Spleen (tissue), 11 donors: ENCODE data around the gene MAGEC3. TPM values are rescaled to one million over a fixed set of nuclear protein-coding genes. Genes with fewer than 3 reads are reported as not detected.

Experiments used
- DNase-seq: peaks from one replicate; pipeline ENCODE4 v3.0.0-alpha.2; 2020
- H3K27ac ChIP-seq, 8 donors: fragments of 200-600 bp; sonication (generic) in 7 of 8; 1 replicate in 4 of 8; 2 replicates in 4 of 8; pipeline versions ENCODE4 v1.5.0 to v1.8.0; 2016 to 2021; ENCODE audit warnings: inconsistent platforms in 4 of 8, mild to moderate bottlenecking in 4 of 8, moderate library complexity in 1 of 8
- H3K27me3 ChIP-seq, 7 donors: fragments of 200-600 bp; sonication (generic) in 6 of 7; replicated peaks in 1 of 7; 1 replicate in 4 of 7; 2 replicates in 3 of 7; pipeline versions ENCODE4 v1.5.0 to v1.8.0; 2016 to 2021; ENCODE audit warnings: inconsistent platforms in 3 of 7, mild to moderate bottlenecking in 1 of 7
- H3K36me3 ChIP-seq, 6 donors: fragments of 200-600 bp; sonication (generic) in 5 of 6; 1 replicate in 4 of 6; 2 replicates in 2 of 6; pipeline versions ENCODE4 v1.5.0 to v1.8.0; 2016 to 2021; ENCODE audit warnings: inconsistent platforms in 2 of 6
- H3K4me1 ChIP-seq, 6 donors: fragments of 200-600 bp; sonication (generic) in 5 of 6; 1 replicate in 3 of 6; 2 replicates in 3 of 6; pipeline versions ENCODE4 v1.5.0 to v1.8.0; 2016 to 2021; ENCODE audit warnings: inconsistent platforms in 3 of 6
- H3K4me3 ChIP-seq, 8 donors: fragments of 200-600 bp; sonication (generic) in 7 of 8; 1 replicate in 4 of 8; 2 replicates in 4 of 8; pipeline versions ENCODE4 v1.5.0 to v1.8.0; 2016 to 2021; ENCODE audit warnings: inconsistent platforms in 4 of 8, mild to moderate bottlenecking in 4 of 8, moderate library complexity in 2 of 8
- H3K9me3 ChIP-seq, 8 donors: fragments of 200-600 bp; sonication (generic) in 7 of 8; 1 replicate in 4 of 8; 2 replicates in 4 of 8; pipeline versions ENCODE4 v1.5.0 to v1.8.0; 2016 to 2021; ENCODE audit warnings: inconsistent platforms in 4 of 8
- CTCF ChIP-seq, 11 experiments: fragments of 200-600 bp in 7 of 11; fragments of 450-650 bp in 4 of 11; sonication (generic) in 4 of 11; IDR thresholded peaks in 8 of 11; conservative IDR thresholded peaks in 3 of 11; 1 replicate in 7 of 11; 2 replicates in 4 of 11; pipeline versions ENCODE4 v1.4.0 to v1.8.0; 2016 to 2021; ENCODE audit warnings: antibody characterized with exemption in 11 of 11, inconsistent platforms in 4 of 11, mild to moderate bottlenecking in 1 of 11
- POLR2A ChIP-seq, 3 donors: fragments of 450-650 bp; IDR thresholded peaks; one replicate each; pipeline ENCODE4 v1.5.1; 2017; ENCODE audit warnings: antibody characterized with exemption in 3 of 3, mild to moderate bottlenecking in 1 of 3
- POLR2AphosphoS5 ChIP-seq, 3 donors: sonication (generic); formaldehyde crosslinking; IDR thresholded peaks; one replicate each; pipeline ENCODE4 v1.5.1; 2017; ENCODE audit warnings: antibody characterized with exemption in 3 of 3
- WGBS, 5 donors: extraction: QIAGEN DNeasy Blood & Tissue Kit in 3 of 5; methylation state at CpG; one replicate each; pipeline versions ENCODE4 v1.1.5 to v1.1.7; 2013 to 2018; 5-methylcytosine and 5-hydroxymethylcytosine counted together
- intact Hi-C: fragments of 100-400 bp; cut with DNase I; formaldehyde crosslinking; loops from one replicate; pipeline ENCODE4 v1.15.0; 2023; ENCODE audit warnings: low total_unique reads
- polyA plus RNA-seq, 3 donors: library from polyadenylated mRNA; stranded (reverse); fragments of 200-250 nt; gene quantifications; one replicate each; pipeline ENCODE4 v1.2.1, GENCODE V29; 2013
- total RNA-seq, 7 donors: library from RNA; depleted of rRNA in 3 of 7; stranded (reverse); fragments of >200 nt in 3 of 7; fragmentation: NEBNext Ultra II Directional in 4 of 7; extraction: Animal tissue kit (Norgen Biotek cat#: 25700) in 4 of 7; gene quantifications; one replicate each; pipeline versions ENCODE4 v1.1.0 to v1.2.1, GENCODE V29; 2016 to 2021
- donor health status: healthy with polysubstance abuse.
- donor health status: DM: no; HTN: no; CAD: no; lungs with moderate emphysema.
- donor health status: DM: no; HTN: no; CAD: no.
- donor health status: Bipolar disorder and iron deficiency.
- donor health status: healthy.
- donor health status: DM: no; HTN: no; CAD: no.
- donor health status: DM: yes; HTN: yes; CAD: no.

MAGEC3 gene
- total and polyA plus RNA-seq, 10 donors = 0.32 to 0.79 (median 0.57) TPM; not detected in 7

- DNase-seq = no peak
- no peak overlapping the region for H3K27ac ChIP-seq
- no peaks in the 10 kb centered on the region for H3K9me3 ChIP-seq
- no peak for TF ChIP-seq CTCF (IDR thresholded peaks at IDR 0.05 in 8 of 11, conservative IDR thresholded peaks at IDR 0.05 in 3 of 11)
- no peak for TF ChIP-seq POLR2A (IDR thresholded peaks at IDR 0.05)
- TF ChIP-seq POLR2AphosphoS5 (IDR thresholded peaks at IDR 0.05) = no peak
- no peak overlapping the region for H3K4me3 ChIP-seq
- intact Hi-C loops = no loop called here
- H3K36me3 ChIP-seq = no peaks in the 10 kb centered on the region
- no peaks in the 10 kb centered on the region for H3K4me1 ChIP-seq
- no peaks in the 10 kb centered on the region for H3K27me3 ChIP-seq
- 54 to 94% (median 68%) methylated on average over 2 of the region's 2 CpGs for WGBS, 5 donors
Measured at GRCh38 chrX:141814213-141814857, 23.8 kb upstream of the MAGEC3 start.

- TF ChIP-seq CTCF (IDR thresholded peaks at IDR 0.05 in 8 of 11, conservative IDR thresholded peaks at IDR 0.05 in 3 of 11) = no peak
- Histone ChIP-seq H3K27ac (no peak overlapping the region), H3K4me1 (no peaks in the 10 kb centered on the region), H3K4me3 (no peak overlapping the region), H3K27me3 (no peaks in the 10 kb centered on the region), H3K36me3 (no peaks in the 10 kb centered on the region), H3K9me3 (no peaks in the 10 kb centered on the region)
- WGBS, 5 donors = 80 to 94% (median 87%) methylated on average over 6 of the region's 6 CpGs
- intact Hi-C loops = no loop called here
- DNase-seq = no peak
Measured at GRCh38 chrX:141815904-141816303, 22.2 kb upstream of the MAGEC3 start.

GRCh38 chrX:141832247-141832646, 5.9 kb upstream of the MAGEC3 start:
- 56 to 71% (median 68%) methylated on average over 3 of the region's 3 CpGs for WGBS, 5 donors
- H3K27me3 ChIP-seq = no peaks in the 10 kb centered on the region
- no peak for TF ChIP-seq POLR2A (IDR thresholded peaks at IDR 0.05)
- TF ChIP-seq POLR2AphosphoS5 (IDR thresholded peaks at IDR 0.05) = no peak
- no peak for TF ChIP-seq CTCF (IDR thresholded peaks at IDR 0.05 in 8 of 11, conservative IDR thresholded peaks at IDR 0.05 in 3 of 11)
- no peak overlapping the region for H3K27ac ChIP-seq
- no peak overlapping the region for H3K4me3 ChIP-seq
- DNase-seq = no peak
- intact Hi-C loops = no loop called here
- H3K36me3 ChIP-seq = no peaks in the 10 kb centered on the region
- H3K4me1 ChIP-seq = no peaks in the 10 kb centered on the region
- peaks cover 0 to 6% (median 2%) of the 10 kb centered on the region in 8 donors for H3K9me3 ChIP-seq

GRCh38 chrX:141839856-141840255, 1.7 kb downstream of the MAGEC3 start:
- Histone ChIP-seq H3K36me3 (no peaks in the 10 kb centered on the region), H3K27ac (no peak overlapping the region), H3K4me3 (no peak overlapping the region), H3K27me3 (no peaks in the 10 kb centered on the region), H3K4me1 (no peaks in the 10 kb centered on the region), H3K9me3 (peaks cover 0 to 26% (median 19%) of the 10 kb centered on the region in 8 donors)
- TF ChIP-seq POLR2A (IDR thresholded peaks at IDR 0.05) = no peak
- TF ChIP-seq POLR2AphosphoS5 (IDR thresholded peaks at IDR 0.05) = no peak
- TF ChIP-seq CTCF (IDR thresholded peaks at IDR 0.05 in 8 of 11, conservative IDR thresholded peaks at IDR 0.05 in 3 of 11) = no peak
- WGBS, 5 donors = 63 to 90% (median 84%) methylated on average over 2 of the region's 2 CpGs
- DNase-seq = no peak
- intact Hi-C loops = no loop called here
